ENCODE results near the gene KLHDC8A.

DNA sequence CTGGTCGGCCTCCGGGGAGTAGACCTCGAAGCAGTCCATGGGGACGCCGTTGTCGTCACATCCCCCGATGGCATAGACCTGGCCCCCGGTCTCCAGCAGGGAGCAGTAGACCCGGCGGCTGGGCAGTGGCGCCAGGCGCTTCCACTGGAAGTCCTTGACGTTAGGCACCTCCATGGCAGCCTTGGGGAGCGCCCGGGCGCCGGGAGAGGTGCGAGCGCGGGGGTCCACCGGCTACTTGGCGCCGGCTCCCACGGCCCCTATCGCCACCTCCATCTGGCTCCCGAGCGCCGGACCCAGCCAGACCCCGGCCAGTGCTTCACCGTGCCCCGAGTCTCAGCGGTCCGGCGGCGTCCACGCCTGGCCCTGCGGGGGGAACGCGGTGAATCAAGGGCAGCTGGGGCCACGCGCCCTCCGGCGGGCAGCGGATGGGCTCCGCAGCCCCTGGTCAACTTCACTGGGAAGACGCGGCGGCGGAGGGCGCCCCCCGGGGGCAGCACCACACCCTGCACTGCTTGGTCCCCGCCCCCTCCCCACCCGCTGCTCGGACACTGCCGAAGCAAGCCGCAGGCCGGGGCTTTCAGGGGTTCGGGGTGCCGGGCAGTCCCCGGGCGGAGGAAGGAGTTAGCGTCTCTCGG lies 13.2 kb downstream of the KLHDC8A start:
- no peak for TF ChIP-seq POLR2A (IDR thresholded peaks at IDR 0.05)
- TF ChIP-seq, protein P1, sequence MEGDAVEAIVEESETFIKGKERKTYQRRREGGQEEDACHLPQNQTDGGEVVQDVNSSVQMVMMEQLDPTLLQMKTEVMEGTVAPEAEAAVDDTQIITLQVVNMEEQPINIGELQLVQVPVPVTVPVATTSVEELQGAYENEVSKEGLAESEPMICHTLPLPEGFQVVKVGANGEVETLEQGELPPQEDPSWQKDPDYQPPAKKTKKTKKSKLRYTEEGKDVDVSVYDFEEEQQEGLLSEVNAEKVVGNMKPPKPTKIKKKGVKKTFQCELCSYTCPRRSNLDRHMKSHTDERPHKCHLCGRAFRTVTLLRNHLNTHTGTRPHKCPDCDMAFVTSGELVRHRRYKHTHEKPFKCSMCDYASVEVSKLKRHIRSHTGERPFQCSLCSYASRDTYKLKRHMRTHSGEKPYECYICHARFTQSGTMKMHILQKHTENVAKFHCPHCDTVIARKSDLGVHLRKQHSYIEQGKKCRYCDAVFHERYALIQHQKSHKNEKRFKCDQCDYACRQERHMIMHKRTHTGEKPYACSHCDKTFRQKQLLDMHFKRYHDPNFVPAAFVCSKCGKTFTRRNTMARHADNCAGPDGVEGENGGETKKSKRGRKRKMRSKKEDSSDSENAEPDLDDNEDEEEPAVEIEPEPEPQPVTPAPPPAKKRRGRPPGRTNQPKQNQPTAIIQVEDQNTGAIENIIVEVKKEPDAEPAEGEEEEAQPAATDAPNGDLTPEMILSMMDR (IDR thresholded peaks at IDR 0.05): no peak
